ENCODE results near the gene PHOX2B.

- TF ChIP-seq POLR2A (IDR thresholded peaks at IDR 0.05), result no peak
- TF ChIP-seq, protein P1, sequence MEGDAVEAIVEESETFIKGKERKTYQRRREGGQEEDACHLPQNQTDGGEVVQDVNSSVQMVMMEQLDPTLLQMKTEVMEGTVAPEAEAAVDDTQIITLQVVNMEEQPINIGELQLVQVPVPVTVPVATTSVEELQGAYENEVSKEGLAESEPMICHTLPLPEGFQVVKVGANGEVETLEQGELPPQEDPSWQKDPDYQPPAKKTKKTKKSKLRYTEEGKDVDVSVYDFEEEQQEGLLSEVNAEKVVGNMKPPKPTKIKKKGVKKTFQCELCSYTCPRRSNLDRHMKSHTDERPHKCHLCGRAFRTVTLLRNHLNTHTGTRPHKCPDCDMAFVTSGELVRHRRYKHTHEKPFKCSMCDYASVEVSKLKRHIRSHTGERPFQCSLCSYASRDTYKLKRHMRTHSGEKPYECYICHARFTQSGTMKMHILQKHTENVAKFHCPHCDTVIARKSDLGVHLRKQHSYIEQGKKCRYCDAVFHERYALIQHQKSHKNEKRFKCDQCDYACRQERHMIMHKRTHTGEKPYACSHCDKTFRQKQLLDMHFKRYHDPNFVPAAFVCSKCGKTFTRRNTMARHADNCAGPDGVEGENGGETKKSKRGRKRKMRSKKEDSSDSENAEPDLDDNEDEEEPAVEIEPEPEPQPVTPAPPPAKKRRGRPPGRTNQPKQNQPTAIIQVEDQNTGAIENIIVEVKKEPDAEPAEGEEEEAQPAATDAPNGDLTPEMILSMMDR (IDR thresholded peaks at IDR 0.05), result no peak
These were observed 47.4 kb upstream of the PHOX2B start for GRCh38 chr4:41795796-41796385.
